D721Med (cell line): ENCODE measurements around the gene CBX4.

Experiments used
- DNase-seq: peaks from one replicate; pipeline ENCODE4 v3.0.0; 2011; ENCODE audit warnings: low spot score; ENCODE audit not compliant: insufficient read length
- FAIRE-seq: peaks from 2 replicates; lab custom pipeline; 2011; peaks lifted over from hg19 to GRCh38; lab: Jason Lieb, UNC
- TF ChIP-seq, protein P1 (sequence below): IDR thresholded peaks from 2 replicates; pipeline ENCODE4 v1.5.1; 2012; ENCODE audit warnings: mild to moderate bottlenecking, control low read depth; ENCODE audit not compliant: insufficient read depth; ENCODE audit errors: missing control alignments

CBX4 gene

DNA sequence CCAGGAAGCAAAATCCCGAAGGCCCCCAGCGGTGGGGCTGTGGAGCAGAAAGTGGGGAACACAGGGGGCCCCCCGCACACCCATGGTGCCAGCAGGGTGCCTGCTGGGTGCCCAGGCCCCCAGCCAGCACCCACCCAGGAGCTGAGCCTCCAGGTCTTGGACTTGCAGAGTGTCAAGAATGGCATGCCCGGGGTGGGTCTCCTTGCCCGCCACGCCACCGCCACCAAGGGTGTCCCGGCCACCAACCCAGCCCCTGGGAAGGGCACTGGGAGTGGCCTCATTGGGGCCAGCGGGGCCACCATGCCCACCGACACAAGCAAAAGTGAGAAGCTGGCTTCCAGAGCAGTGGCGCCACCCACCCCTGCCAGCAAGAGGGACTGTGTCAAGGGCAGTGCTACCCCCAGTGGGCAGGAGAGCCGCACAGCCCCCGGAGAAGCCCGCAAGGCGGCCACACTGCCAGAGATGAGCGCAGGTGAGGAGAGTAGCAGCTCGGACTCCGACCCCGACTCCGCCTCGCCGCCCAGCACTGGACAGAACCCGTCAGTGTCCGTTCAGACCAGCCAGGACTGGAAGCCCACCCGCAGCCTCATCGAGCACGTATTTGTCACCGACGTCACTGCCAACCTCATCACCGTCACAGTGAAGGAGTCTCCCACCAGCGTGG is 54.8 kb downstream of the CBX4 start:
- DNase-seq (no peak), FAIRE-seq (no peak)
- TF ChIP-seq, protein P1, sequence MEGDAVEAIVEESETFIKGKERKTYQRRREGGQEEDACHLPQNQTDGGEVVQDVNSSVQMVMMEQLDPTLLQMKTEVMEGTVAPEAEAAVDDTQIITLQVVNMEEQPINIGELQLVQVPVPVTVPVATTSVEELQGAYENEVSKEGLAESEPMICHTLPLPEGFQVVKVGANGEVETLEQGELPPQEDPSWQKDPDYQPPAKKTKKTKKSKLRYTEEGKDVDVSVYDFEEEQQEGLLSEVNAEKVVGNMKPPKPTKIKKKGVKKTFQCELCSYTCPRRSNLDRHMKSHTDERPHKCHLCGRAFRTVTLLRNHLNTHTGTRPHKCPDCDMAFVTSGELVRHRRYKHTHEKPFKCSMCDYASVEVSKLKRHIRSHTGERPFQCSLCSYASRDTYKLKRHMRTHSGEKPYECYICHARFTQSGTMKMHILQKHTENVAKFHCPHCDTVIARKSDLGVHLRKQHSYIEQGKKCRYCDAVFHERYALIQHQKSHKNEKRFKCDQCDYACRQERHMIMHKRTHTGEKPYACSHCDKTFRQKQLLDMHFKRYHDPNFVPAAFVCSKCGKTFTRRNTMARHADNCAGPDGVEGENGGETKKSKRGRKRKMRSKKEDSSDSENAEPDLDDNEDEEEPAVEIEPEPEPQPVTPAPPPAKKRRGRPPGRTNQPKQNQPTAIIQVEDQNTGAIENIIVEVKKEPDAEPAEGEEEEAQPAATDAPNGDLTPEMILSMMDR: no peak

DNA sequence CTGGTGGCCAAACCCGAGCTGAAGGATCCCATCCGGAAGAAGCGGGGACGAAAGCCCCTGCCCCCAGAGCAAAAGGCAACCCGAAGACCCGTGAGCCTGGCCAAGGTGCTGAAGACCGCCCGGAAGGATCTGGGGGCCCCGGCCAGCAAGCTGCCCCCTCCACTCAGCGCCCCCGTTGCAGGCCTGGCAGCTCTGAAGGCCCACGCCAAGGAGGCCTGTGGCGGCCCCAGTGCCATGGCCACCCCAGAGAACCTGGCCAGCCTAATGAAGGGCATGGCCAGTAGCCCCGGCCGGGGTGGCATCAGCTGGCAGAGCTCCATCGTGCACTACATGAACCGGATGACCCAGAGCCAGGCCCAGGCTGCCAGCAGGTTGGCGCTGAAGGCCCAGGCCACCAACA is 55.3 kb downstream of the CBX4 start:
- no peak for DNase-seq
- FAIRE-seq: no peak
- TF ChIP-seq, protein P1: no peak
